22Rv1 (cell line): ENCODE measurements around the gene ZFHX3.

Source experiments
- CTCF ChIP-seq: fragments of 450-650 bp; IDR thresholded peaks from 2 replicates; pipeline ENCODE4 v1.5.1; 2017; ENCODE audit warnings: mild to moderate bottlenecking
- ZFX ChIP-seq: fragments of 450-650 bp; IDR thresholded peaks from 2 replicates; pipeline ENCODE4 v1.6.1; 2017; ENCODE audit warnings: antibody characterized with exemption, borderline replicate concordance

GRCh38 chr16:72952404-72952803, 95.5 kb downstream of the ZFHX3 start:
- TF ChIP-seq CTCF (no peak), ZFX (no peak)
